GM03348 (cell line): ENCODE measurements around the gene PHGDH.
"Not testable (repeated sequence)": the region's sequence is repeated elsewhere in the genome, so short reads cannot be mapped to it uniquely, and the experiment has no call there.

ENCODE experiments used
- DNase-seq: peaks from one replicate; pipeline ENCODE4 v3.0.0; 2012; ENCODE audit warnings: low spot score

The PHGDH gene

GRCh38 chr1:119766374-119766794, 54.6 kb downstream of the PHGDH start:
- no peak for DNase-seq

GRCh38 chr1:119767486-119767885, 55.8 kb downstream of the PHGDH start:
- no peak for DNase-seq

DNA sequence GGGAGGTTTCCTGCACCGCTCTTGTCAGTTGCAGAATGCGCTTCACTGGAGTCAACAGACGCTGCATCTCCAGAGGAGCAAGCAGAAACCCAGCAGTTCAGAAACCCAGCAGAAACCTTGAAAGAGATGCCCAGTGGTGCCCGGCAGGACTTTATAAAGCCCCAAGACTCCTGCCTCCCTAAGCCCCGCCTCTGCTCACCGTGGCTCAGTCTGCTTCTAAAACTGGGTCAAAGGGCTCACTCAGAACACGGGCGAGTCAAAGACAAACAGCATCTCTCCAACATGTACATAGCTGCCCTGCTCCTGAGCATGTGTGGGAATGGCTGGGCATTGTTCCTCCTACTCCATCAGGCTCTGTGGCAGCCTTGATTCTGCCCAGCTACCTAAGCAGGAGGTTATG, 57.0 kb downstream of the PHGDH start, which contains the start of gene HMGCS2:
Gene HMGCS2, minus strand, starts transcription at position 128 of the 400 bp plus-strand sequence. Its CDS starts 61 bp downstream, at position 67.
- no peak for DNase-seq

- no peak for DNase-seq
These were observed 59.3 kb downstream of the PHGDH start for GRCh38 chr1:119771016-119771415.

GRCh38 chr1:119771770-119772169, 60.0 kb downstream of the PHGDH start:
- no peak for DNase-seq

DNA sequence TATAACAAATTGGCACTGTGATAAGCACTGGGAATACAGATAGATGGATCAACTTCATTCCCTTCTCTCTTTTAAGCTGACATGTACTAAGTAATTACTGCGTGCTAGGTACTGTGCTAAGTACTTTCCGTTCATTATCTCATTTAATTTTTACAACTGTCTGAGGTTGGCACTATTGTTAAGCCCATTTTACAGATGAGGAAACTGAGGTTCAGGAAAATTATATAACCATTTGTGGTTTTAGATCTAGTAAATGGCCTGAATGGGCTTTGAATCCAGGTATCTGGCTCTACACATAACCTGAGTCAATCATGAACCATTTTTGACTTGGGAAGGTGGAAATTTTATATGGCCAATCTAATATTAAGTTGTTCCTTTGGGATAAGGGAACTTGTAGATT, 60.6 kb downstream of the PHGDH start:
- no peak for DNase-seq

GRCh38 chr1:119773711-119774241, 62.0 kb downstream of the PHGDH start:
- DNase-seq, result peak; percentile 24

DNA sequence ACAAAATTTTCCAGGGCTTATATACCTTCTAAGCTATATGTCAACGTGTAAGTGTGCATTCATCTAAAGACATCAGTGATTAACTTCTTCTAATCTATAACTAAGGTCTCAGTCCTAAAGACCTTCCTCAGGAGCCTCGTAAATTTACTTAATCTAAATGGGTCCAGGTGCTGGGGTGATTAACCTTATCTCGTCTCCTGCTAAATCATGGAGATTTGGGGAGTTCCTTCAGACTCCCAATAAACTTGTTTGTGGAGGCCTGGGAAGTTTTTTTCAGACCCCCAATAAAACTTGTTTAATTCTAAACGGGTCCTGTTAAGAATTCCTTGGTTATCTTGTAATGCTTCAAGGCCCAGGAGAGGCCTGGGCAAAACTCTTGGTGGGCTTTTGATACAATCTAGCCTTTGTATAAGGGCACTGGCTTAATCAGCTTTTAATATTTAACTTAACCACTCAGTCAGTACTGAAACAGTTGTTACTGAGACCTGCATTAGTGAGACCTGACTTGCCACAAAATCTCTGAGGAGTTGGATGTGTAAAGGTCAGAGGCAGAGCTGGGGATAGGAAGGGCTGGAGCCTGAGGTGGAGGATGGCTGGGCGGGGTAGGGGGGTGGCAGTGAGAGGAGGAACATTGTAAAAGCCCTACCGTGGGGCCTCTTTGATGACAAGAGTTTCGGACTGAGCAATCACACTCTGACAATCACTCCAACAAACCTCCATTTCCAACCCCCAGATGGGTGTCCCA, 63.2 kb downstream of the PHGDH start:
- DNase-seq, result no peak

DNA sequence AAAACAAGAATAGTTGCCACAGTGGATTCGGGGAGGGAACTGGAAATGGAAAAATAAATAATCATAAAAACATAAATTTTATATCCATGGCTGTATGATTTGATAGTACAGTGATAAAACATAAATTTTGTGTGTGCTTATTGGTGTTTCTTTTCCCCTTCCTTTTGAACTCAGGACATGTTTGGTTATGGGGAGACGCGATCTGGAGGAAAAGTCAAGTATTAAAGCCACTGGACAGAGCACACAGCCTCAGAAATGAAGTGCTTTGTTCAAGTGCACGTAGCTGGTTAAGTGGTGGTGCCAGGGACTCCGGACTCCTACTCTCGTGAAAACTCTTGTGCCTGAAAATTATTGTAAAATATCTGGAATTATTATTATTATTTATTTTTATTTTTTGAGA, 66.6 kb downstream of the PHGDH start:
- no peak for DNase-seq

DNA sequence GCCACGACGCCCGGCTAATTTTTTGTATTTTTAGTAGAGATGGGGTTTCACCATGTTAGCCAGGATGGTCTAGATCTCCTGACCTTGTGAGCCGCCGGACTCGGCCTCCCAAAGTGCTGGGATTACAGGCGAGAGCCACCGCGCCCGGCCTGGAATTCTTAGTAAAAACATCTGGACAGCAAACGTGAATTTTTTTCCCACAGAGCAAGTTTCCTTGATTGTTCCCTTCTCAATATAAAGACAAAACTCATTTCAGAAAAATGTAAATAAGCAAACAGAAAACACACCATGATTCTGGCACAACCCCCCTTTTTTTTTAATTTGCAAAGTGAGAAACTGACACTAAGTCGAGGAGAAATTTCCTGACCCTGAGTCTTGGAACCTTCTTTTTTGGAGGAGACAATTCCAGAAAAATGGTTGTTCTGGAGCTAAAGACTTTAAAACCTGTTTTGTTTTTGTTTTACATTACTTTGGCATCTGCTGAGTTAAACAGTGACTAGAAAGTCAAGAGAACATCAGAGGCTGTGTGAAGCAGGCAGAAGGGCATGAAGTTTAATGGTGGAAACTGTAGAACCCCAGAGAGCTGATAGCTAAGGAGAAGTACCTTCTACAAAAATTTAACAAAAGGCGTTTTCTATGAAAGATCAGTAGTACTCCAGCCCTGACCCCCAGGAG, 67.3 kb downstream of the PHGDH start:
- DNase-seq, result no peak

DNA sequence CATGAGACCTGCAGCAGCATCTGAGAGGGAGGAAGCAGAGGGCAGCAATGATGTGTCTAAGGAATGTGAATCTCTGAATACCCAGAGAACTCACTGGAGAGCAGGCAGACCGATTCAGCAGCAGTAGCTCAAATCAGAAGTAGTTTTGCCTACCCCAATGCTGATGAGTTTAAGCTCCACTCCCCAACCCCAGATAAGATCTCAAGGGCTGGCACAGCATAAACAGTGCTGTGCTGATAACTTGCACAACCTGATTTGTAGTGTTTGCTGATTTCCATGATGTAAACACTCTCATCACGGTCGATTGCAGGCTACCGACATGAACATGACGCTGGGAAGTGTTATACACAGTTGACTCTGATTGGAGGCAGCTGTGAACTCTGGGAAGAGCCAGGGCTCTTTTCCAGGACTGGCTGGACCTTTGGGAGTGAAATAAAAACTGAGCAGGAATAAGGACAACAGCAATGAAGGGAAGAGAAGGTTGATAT, 68.2 kb downstream of the PHGDH start:
- peak; percentile 27 for DNase-seq

GRCh38 chr1:119781434-119782210, 69.9 kb downstream of the PHGDH start:
- DNase-seq, result no peak

- no peak for DNase-seq
These were observed 71.0 kb downstream of the PHGDH start for GRCh38 chr1:119782631-119783325.

GRCh38 chr1:119783354-119784185, 71.8 kb downstream of the PHGDH start:
- DNase-seq, result no peak

- peak; percentile 53 for DNase-seq
These were observed 72.6 kb downstream of the PHGDH start for GRCh38 chr1:119784191-119784781.

GRCh38 chr1:119786046-119786445, 74.3 kb downstream of the PHGDH start:
- DNase-seq, result not testable (repeated sequence)

DNA sequence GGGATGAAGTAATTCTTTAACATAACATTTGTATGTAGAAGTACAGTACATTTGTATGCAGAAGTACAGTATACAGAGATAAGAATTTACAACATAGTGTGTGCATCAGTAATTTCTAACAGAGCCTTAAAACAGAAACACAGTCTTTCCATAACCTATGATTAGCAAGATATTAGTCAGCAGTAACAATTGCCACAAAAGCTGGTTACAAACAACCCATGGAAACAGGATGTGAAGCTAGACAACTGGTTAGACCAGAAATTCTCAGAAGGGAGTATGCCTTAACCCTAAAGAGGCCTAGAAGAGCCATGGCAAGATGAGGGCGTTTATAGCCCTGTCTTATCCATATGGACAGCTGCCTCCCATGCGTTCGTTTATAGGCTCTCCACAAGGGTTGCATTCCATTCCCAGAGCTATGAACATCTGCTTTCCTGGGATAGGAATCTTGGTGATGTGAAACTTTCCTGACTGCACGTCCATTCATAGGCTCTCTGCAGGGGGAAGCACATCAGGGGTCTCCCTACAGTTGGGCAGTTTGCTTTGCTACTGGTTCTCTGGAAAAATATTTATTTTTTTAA, 74.8 kb downstream of the PHGDH start:
- DNase-seq, result not testable (repeated sequence)

DNA sequence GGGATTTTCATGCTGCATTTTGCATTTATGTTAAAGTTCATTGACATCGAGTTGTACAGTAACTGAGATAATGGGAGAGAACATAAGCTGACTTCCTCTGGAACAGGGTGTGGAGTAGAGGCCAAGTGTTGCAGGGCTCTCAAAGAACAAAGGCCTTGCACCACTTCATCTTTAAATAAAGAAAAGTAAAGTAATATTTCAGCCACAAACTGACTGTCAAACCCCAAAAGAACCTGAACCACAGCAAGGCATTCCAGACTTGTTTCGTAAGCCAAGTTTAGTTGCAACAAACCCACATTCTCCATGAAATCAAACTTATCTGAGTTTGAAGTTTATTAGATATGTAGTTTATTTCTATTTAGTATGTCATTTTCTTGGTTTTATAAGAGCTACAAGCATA, 76.0 kb downstream of the PHGDH start:
- no peak for DNase-seq

DNA sequence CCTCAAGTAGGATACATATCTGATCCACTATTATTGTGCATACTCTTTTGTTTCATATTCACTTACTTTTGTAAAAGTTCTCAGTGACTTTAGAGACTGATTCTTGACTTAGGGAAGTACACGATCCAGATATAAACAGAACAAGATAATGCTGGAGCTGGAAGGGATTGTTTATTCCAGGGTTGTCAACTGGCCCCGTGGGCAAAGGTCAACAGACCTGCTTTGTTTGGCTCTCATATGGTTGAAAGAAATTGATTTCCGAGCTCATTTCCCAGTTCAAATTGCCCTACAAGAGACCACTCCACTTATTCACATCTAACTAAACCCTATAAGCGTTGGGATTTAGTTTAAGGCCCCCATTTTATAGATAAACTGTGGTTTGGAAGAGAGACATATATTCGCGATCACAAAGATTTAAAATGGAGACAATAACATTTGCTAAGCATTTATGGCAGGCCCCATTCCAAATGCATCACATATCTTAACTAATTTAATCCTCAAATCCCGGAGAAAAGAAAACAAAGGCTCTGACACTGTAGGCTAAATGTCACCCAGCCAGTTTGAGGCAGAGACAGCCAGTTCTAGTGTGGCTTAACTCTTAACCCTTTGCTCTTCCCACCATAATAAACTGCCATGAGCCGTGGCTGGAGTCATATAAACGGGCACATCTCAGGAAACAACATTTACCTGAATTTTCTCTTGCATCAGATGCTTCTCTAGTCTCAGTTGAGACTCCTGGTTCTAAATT, 78.9 kb downstream of the PHGDH start:
- no peak for DNase-seq
